MV-4-11 (cell line): ENCODE measurements around the gene PEDS1.
"Not testable (repeated sequence)": the region's sequence is repeated elsewhere in the genome, so short reads cannot be mapped to it uniquely, and the experiment has no call there.

Experiments used
- DNase-seq: peaks from one replicate; lab custom pipeline; 2025; lab: John Stamatoyannopoulos, UW

Gene PEDS1

GRCh38 chr20:50135157-50135556 is 18.4 kb downstream of the PEDS1 start:
- not testable (repeated sequence) for DNase-seq

GRCh38 chr20:50133474-50134217 is 19.9 kb downstream of the PEDS1 start:
- no peak for DNase-seq

GRCh38 chr20:50133041-50133440 is 20.5 kb downstream of the PEDS1 start:
- no peak for DNase-seq

GRCh38 chr20:50130995-50131394 is 22.5 kb downstream of the PEDS1 start:
- no peak for DNase-seq

- no peak for DNase-seq
These were observed 23.2 kb downstream of the PEDS1 start for GRCh38 chr20:50130356-50130723.

GRCh38 chr20:50129662-50130355 is 23.7 kb downstream of the PEDS1 start:
- no peak for DNase-seq

GRCh38 chr20:50128520-50128905 is 25.0 kb downstream of the PEDS1 start:
- DNase-seq, result no peak

GRCh38 chr20:50127587-50128519 is 25.7 kb downstream of the PEDS1 start:
- DNase-seq, result no peak

GRCh38 chr20:50126662-50127061 is 26.9 kb downstream of the PEDS1 start:
- DNase-seq, result no peak

- DNase-seq, result no peak
These were observed 28.2 kb downstream of the PEDS1 start for GRCh38 chr20:50125279-50125678.

GRCh38 chr20:50124496-50124895 is 29.0 kb downstream of the PEDS1 start:
- DNase-seq, result no peak

- no peak for DNase-seq
These were observed 30.1 kb downstream of the PEDS1 start for GRCh38 chr20:50123418-50123817.

- no peak for DNase-seq
These were observed 30.8 kb downstream of the PEDS1 start for GRCh38 chr20:50122763-50123162.

GRCh38 chr20:50121858-50122271 is 31.7 kb downstream of the PEDS1 start:
- DNase-seq, result no peak

GRCh38 chr20:50120935-50121693 is 32.4 kb downstream of the PEDS1 start:
- peak; percentile 43 for DNase-seq

GRCh38 chr20:50118203-50118602 is 35.3 kb downstream of the PEDS1 start:
- no peak for DNase-seq

- DNase-seq, result no peak
These were observed 37.0 kb downstream of the PEDS1 start for GRCh38 chr20:50116368-50116999.

GRCh38 chr20:50115591-50116367 is 37.7 kb downstream of the PEDS1 start:
- DNase-seq, result peak; percentile 93

GRCh38 chr20:50115041-50115512 is 38.4 kb downstream of the PEDS1 start:
- no peak for DNase-seq
